A673 (cell line): Measurements from ENCODE around the gene MAN2A2. TPM values are rescaled to one million over a fixed set of nuclear protein-coding genes. Genes with fewer than 3 reads are reported as not detected.

Experiments used
- BruUV-seq: library from RNA; stranded (reverse); fragments of 400-500 nt; replicated peaks from 2 replicates; lab custom pipeline; 2021; lab: Mats Ljungman, UMichigan
- CTCF ChIA-PET: fragments of 300-600 bp; sonication (Branson Sonifier 250); formaldehyde crosslinking; loops from one replicate; lab custom pipeline; 2022; ENCODE audit warnings: antibody characterized with exemption; lab: Charles Lee
- POLR2A ChIA-PET: fragments of 300-600 bp; sonication (Branson Sonifier 250); formaldehyde crosslinking; loops from one replicate; lab custom pipeline; 2022; ENCODE audit warnings: antibody characterized with exemption; ENCODE audit not compliant: low non-redundant PET; lab: Charles Lee
- DNase-seq: peaks from one replicate; pipeline ENCODE4 v3.0.0-alpha.2; 2015; ENCODE audit warnings: low spot score
- H3K27ac ChIP-seq: fragments of 200-600 bp; sonication (generic); 2 replicates; pipeline ENCODE4 v1.5.1; 2016; ENCODE audit warnings: mixed run types, low read depth, mild to moderate bottlenecking, mixed read lengths, antibody characterized with exemption, low read length; ENCODE audit not compliant: poor library complexity, severe bottlenecking
- H3K27me3 ChIP-seq: fragments of 200-600 bp; sonication (generic); replicated peaks from 2 replicates; pipeline ENCODE4 v1.6.1; 2017; ENCODE audit warnings: mixed run types, low read depth, mild to moderate bottlenecking, mixed read lengths, antibody characterized with exemption, low read length; ENCODE audit not compliant: insufficient read depth, poor library complexity
- H3K36me3 ChIP-seq: fragments of 200-600 bp; sonication (generic); 2 replicates; pipeline ENCODE4 v1.6.1; 2016; ENCODE audit warnings: mixed run types, mild to moderate bottlenecking, mixed read lengths, antibody characterized with exemption, low read length; ENCODE audit not compliant: insufficient read depth, poor library complexity, severe bottlenecking
- H3K4me1 ChIP-seq: fragments of 200-600 bp; sonication (generic); 2 replicates; pipeline ENCODE4 v1.6.1; 2017; ENCODE audit warnings: mixed run types, mild to moderate bottlenecking, mixed read lengths, antibody characterized with exemption, low read length; ENCODE audit not compliant: insufficient read depth, poor library complexity, severe bottlenecking
- H3K4me3 ChIP-seq: fragments of 200-600 bp; sonication (generic); 2 replicates; pipeline ENCODE4 v1.5.1; 2016; ENCODE audit warnings: low read depth, mixed run types, mild to moderate bottlenecking, mixed read lengths, low read length; ENCODE audit not compliant: poor library complexity, severe bottlenecking
- H3K9me3 ChIP-seq: fragments of 200-600 bp; sonication (generic); 2 replicates; pipeline ENCODE4 v1.6.1; 2016; ENCODE audit warnings: mixed run types, low read depth, mild to moderate bottlenecking, mixed read lengths, antibody characterized with exemption, low read length; ENCODE audit not compliant: poor library complexity, severe bottlenecking
- EZH2 ChIP-seq: fragments of 200-600 bp; sonication (generic); IDR thresholded peaks from 2 replicates; pipeline ENCODE4 v1.6.1; 2017; ENCODE audit warnings: borderline replicate concordance, low read depth, mild to moderate bottlenecking, mixed read lengths, antibody characterized with exemption, low read length; ENCODE audit not compliant: poor library complexity, severe bottlenecking
- intact Hi-C: fragments of 100-400 bp; cut with micrococcal nuclease; formaldehyde crosslinking; loops from one replicate; pipeline ENCODE4 v1.10.0; 2022; ENCODE audit not compliant: unreplicated experiment
- total RNA-seq: library from RNA; stranded (reverse); gene quantifications from 2 replicates; pipeline ENCODE4 v1.2.3, GENCODE V29; 2021
- TF ChIP-seq, protein P1 (sequence below): fragments of 300-800, 200-600 bp; sonication (generic); conservative IDR thresholded peaks from 2 replicates; pipeline ENCODE4 v1.5.1; 2017; ENCODE audit warnings: low read depth, mild to moderate bottlenecking, antibody characterized with exemption, low read length, moderate library complexity, mixed read lengths

The MAN2A2 gene
- total RNA-seq, 1 experiment from 2014 or later, result 75.7 TPM

- Histone ChIP-seq H3K27me3 (no peaks in the 10 kb centered on the region), H3K4me1 (no peaks in the 10 kb centered on the region), H3K27ac (no peak overlapping the region), H3K9me3 (no peaks in the 10 kb centered on the region), H3K4me3 (no peak overlapping the region), H3K36me3 (peaks cover 58% of the 10 kb centered on the region)
- no peak for DNase-seq
- ChIA-PET POLR2A (interaction anchor here (0.6 to 0.8 kb wide), 2 partner anchors 605 to 737 kb away, joined by 3 read pairs; no protein-coding TSS in a partner anchor), CTCF (no interaction called here)
- intact Hi-C loops, result no loop called here
- BruUV-seq, result no TSS peak
- TF ChIP-seq, protein P1, sequence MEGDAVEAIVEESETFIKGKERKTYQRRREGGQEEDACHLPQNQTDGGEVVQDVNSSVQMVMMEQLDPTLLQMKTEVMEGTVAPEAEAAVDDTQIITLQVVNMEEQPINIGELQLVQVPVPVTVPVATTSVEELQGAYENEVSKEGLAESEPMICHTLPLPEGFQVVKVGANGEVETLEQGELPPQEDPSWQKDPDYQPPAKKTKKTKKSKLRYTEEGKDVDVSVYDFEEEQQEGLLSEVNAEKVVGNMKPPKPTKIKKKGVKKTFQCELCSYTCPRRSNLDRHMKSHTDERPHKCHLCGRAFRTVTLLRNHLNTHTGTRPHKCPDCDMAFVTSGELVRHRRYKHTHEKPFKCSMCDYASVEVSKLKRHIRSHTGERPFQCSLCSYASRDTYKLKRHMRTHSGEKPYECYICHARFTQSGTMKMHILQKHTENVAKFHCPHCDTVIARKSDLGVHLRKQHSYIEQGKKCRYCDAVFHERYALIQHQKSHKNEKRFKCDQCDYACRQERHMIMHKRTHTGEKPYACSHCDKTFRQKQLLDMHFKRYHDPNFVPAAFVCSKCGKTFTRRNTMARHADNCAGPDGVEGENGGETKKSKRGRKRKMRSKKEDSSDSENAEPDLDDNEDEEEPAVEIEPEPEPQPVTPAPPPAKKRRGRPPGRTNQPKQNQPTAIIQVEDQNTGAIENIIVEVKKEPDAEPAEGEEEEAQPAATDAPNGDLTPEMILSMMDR, result no peak
- TF ChIP-seq EZH2, result no peak
Measured at GRCh38 chr15:90942354-90943120, 39.4 kb downstream of the MAN2A2 start.

- Histone ChIP-seq H3K4me1 (no peaks in the 10 kb centered on the region), H3K27ac (no peak overlapping the region), H3K9me3 (no peaks in the 10 kb centered on the region), H3K27me3 (no peaks in the 10 kb centered on the region), H3K36me3 (peaks cover 45% of the 10 kb centered on the region), H3K4me3 (no peak overlapping the region)
- DNase-seq, result no peak
- ChIA-PET CTCF (no interaction called here), POLR2A (no interaction called here)
- intact Hi-C loops, result no loop called here
- TF ChIP-seq EZH2, result no peak
- TF ChIP-seq, protein P1, result no peak
- BruUV-seq, result no TSS peak
Measured at GRCh38 chr15:90945091-90945490, 42.0 kb downstream of the MAN2A2 start.

GRCh38 chr15:90946538-90946937 lies 43.4 kb downstream of the MAN2A2 start:
- Histone ChIP-seq H3K27me3 (no peaks in the 10 kb centered on the region), H3K4me3 (no peak overlapping the region), H3K36me3 (peaks cover 46% of the 10 kb centered on the region), H3K27ac (no peak overlapping the region), H3K4me1 (no peaks in the 10 kb centered on the region), H3K9me3 (no peaks in the 10 kb centered on the region)
- DNase-seq, result no peak
- POLR2A ChIA-PET, result no interaction called here
- CTCF ChIA-PET, result interaction anchor here (0.6 kb wide), 1 partner anchor 11 kb away, joined by 4 read pairs; no protein-coding TSS in a partner anchor
- no peak for TF ChIP-seq EZH2
- TF ChIP-seq, protein P1, result no peak
- intact Hi-C loops, result no loop called here
- BruUV-seq, result no TSS peak
